GM23338 (cell line): ENCODE data around the gene MEMO1. TPM values are rescaled to one million over a fixed set of nuclear protein-coding genes. Genes with fewer than 3 reads are reported as not detected.

Source experiments
- ATAC-seq: fragments of 200-7000 bp; cut with Tn5 transposase; 3 replicates; pipeline ENCODE4 v1.9.1; 2020
- DNase-seq: peaks from one replicate; pipeline ENCODE4 v3.0.0-alpha.2; 2015; ENCODE audit warnings: low spot score
- H2AFZ ChIP-seq: fragments of 200-600 bp; sonication (generic); 2 replicates; pipeline ENCODE4 v1.8.0; 2016; ENCODE audit warnings: antibody characterized with exemption, mild to moderate bottlenecking, moderate library complexity
- H3F3A ChIP-seq: fragments of 200-600 bp; sonication (generic); replicated peaks from 2 replicates; pipeline ENCODE4 v1.8.0; 2017; ENCODE audit warnings: antibody characterized with exemption, mixed run types, low read depth
- H3K27ac ChIP-seq: fragments of 200-600 bp; sonication (generic); 2 replicates; pipeline ENCODE4 v1.6.1; 2016; ENCODE audit warnings: low read depth
- H3K27me3 ChIP-seq: fragments of 200-600 bp; sonication (generic); 2 replicates; pipeline ENCODE4 v1.8.0; 2016; ENCODE audit warnings: mild to moderate bottlenecking, mixed run types, moderate library complexity; ENCODE audit not compliant: insufficient read depth
- H3K36me3 ChIP-seq: fragments of 200-600 bp; sonication (generic); 2 replicates; pipeline ENCODE4 v1.8.0; 2016; ENCODE audit warnings: mild to moderate bottlenecking; ENCODE audit not compliant: insufficient read depth
- H3K4me1 ChIP-seq: fragments of 200-600 bp; sonication (generic); 2 replicates; pipeline ENCODE4 v1.8.0; 2016; ENCODE audit warnings: mild to moderate bottlenecking, moderate library complexity; ENCODE audit not compliant: insufficient read depth
- H3K4me2 ChIP-seq: fragments of 200-600 bp; sonication (generic); 2 replicates; pipeline ENCODE4 v1.7.1; 2017; ENCODE audit warnings: mixed run types
- H3K4me3 ChIP-seq: fragments of 200-600 bp; sonication (generic); 2 replicates; pipeline ENCODE4 v1.6.1; 2016; ENCODE audit warnings: mixed run types
- H3K79me2 ChIP-seq: fragments of 200-600 bp; sonication (generic); replicated peaks from 2 replicates; pipeline ENCODE4 v1.8.0; 2017; ENCODE audit warnings: mild to moderate bottlenecking; ENCODE audit not compliant: insufficient read depth
- H3K9me2 ChIP-seq: fragments of 200-600 bp; sonication (generic); 2 replicates; pipeline ENCODE4 v1.8.0; 2017; ENCODE audit not compliant: insufficient read depth
- H4K20me1 ChIP-seq: fragments of 200-600 bp; sonication (generic); replicated peaks from 2 replicates; pipeline ENCODE4 v1.8.0; 2017; ENCODE audit warnings: mild to moderate bottlenecking; ENCODE audit not compliant: insufficient read depth
- H3K27ac Mint-ChIP-seq: 2 replicates; pipeline ENCODE4 v1.8.0; 2020; ENCODE audit warnings: inconsistent platforms, mild to moderate bottlenecking, moderate library complexity, mixed read lengths
- H3K27me3 Mint-ChIP-seq: 3 replicates; pipeline ENCODE4 v1.8.0; 2022; ENCODE audit warnings: low read depth, mild to moderate bottlenecking, moderate library complexity, mixed read lengths, inconsistent platforms; ENCODE audit not compliant: insufficient read depth, poor library complexity
- H3K36me3 Mint-ChIP-seq: 3 replicates; pipeline ENCODE4 v1.8.0; 2021; ENCODE audit warnings: low read depth, mild to moderate bottlenecking, inconsistent platforms, moderate library complexity, mixed read lengths
- H3K4me1 Mint-ChIP-seq: 3 replicates; pipeline ENCODE4 v1.8.0; 2020; ENCODE audit warnings: mild to moderate bottlenecking, inconsistent platforms, mixed read lengths
- H3K4me3 Mint-ChIP-seq: 3 replicates; pipeline ENCODE4 v1.8.0; 2021; ENCODE audit warnings: moderate library complexity, mild to moderate bottlenecking, inconsistent platforms, mixed read lengths
- H3K9me3 Mint-ChIP-seq: 3 replicates; pipeline ENCODE4 v1.8.0; 2020; ENCODE audit warnings: moderate library complexity, mild to moderate bottlenecking, inconsistent platforms, mixed read lengths
- CREB1 ChIP-seq: fragments of 250-450 bp; sonication (Bioruptor Pico); IDR thresholded peaks from 2 replicates; pipeline ENCODE4 v1.5.0; 2020; ENCODE audit warnings: low read depth, mild to moderate bottlenecking, moderate library complexity
- CTCF ChIP-seq, 2 experiments: fragments of 200-600 bp in 1 of 2; sonication (generic) in 1 of 2; conservative IDR thresholded peaks; 2 replicates each; pipeline versions ENCODE4 v1.5.1 to v1.6.1; 2016 to 2017; ENCODE audit warnings: antibody characterized with exemption in 2 of 2, low read depth in 2 of 2, mild to moderate bottlenecking in 2 of 2, moderate library complexity in 1 of 2
- EZH2 ChIP-seq: fragments of 200-600 bp; sonication (generic); IDR thresholded peaks from one replicate; pipeline ENCODE4 v1.8.0; 2017; ENCODE audit warnings: antibody characterized with exemption, mild to moderate bottlenecking, low read depth; ENCODE audit not compliant: unreplicated experiment
- EZH2phosphoT487 ChIP-seq: fragments of 200-600 bp; sonication (generic); IDR thresholded peaks from one replicate; pipeline ENCODE4 v1.8.1; 2018; ENCODE audit warnings: antibody characterized with exemption; ENCODE audit not compliant: unreplicated experiment
- JUNB ChIP-seq: IDR thresholded peaks from one replicate; pipeline ENCODE4 v1.6.1; 2016; ENCODE audit warnings: antibody characterized with exemption; ENCODE audit not compliant: unreplicated experiment
- NANOG ChIP-seq: IDR thresholded peaks from 2 replicates; pipeline ENCODE4 v1.6.1; 2016; ENCODE audit warnings: antibody characterized with exemption, borderline replicate concordance
- POLR2AphosphoS5 ChIP-seq: IDR thresholded peaks from 2 replicates; pipeline ENCODE4 v1.6.1; 2016; ENCODE audit warnings: antibody characterized with exemption, low read depth
- REST ChIP-seq: IDR thresholded peaks from one replicate; pipeline ENCODE4 v1.6.1; 2018; ENCODE audit warnings: antibody characterized with exemption; ENCODE audit not compliant: unreplicated experiment
- STAT1 ChIP-seq: IDR thresholded peaks from one replicate; pipeline ENCODE4 v1.6.1; 2016; ENCODE audit warnings: antibody characterized with exemption; ENCODE audit not compliant: unreplicated experiment
- ZNF114 ChIP-seq: fragments of 250-450 bp; sonication (Bioruptor Pico); IDR thresholded peaks from 2 replicates; pipeline ENCODE4 v1.5.0; 2020; ENCODE audit warnings: mild to moderate bottlenecking, moderate library complexity
- ZNF331 ChIP-seq: fragments of 250-450 bp; sonication (Bioruptor Pico); IDR thresholded peaks from 2 replicates; pipeline ENCODE4 v1.5.0; 2020; ENCODE audit warnings: low read depth, mild to moderate bottlenecking, moderate library complexity
- polyA plus RNA-seq: library from polyadenylated mRNA; unstranded; fragments of >200 nt; fragmentation: Nextera tagmentation; extraction: Ambion mirVana; gene quantifications from 2 replicates; pipeline ENCODE4 v1.2.1, GENCODE V29; 2016
- total RNA-seq: library from RNA; depleted of rRNA; stranded (reverse); fragments of >200 nt; shearing (Covaris generic); gene quantifications from 2 replicates; pipeline ENCODE4 v1.2.3, GENCODE V29; 2014
- TF ChIP-seq, protein P1 (sequence below): fragments of 250-450 bp; sonication (Bioruptor Pico); IDR thresholded peaks from 2 replicates; pipeline ENCODE4 v1.5.0; 2020; ENCODE audit warnings: mild to moderate bottlenecking, moderate library complexity
- TF ChIP-seq, protein P2 (sequence below): IDR thresholded peaks from 2 replicates; pipeline ENCODE4 v1.6.1; 2016; ENCODE audit warnings: antibody characterized with exemption

Gene MEMO1
- total and polyA plus RNA-seq, 2 experiments from 2014 or later, result 39.1 to 67.0 TPM

DNA sequence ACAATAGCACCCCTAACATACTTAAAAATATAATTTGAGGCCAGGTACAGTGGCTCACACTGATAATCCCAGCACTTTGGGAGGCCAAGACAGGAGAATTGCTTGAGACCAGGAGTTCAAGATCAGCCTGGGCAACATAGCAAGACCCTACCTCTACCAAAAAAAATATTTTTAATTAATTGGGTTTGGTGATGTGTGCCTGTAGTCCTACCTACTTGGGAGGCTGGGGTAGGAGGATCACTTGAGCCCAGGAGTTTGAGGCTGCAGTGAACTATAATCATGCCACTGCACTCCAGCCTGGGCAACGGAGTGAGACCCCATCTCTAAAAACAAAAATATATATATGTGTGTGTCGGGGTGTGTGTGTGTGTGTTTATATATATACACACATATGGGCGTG, 91.3 kb downstream of the MEMO1 start:
- no peaks in the 10 kb centered on the region for H3K27me3 Mint-ChIP-seq
- H3K27ac Mint-ChIP-seq, result no peak overlapping the region
- Histone ChIP-seq H4K20me1 (no peaks in the 10 kb centered on the region; the same call in 1 of the 2 replicates), H2AFZ (no peak overlapping the region), H3K4me1 (no peaks in the 10 kb centered on the region), H3F3A (no peaks in the 10 kb centered on the region), H3K9me2 (no peaks in the 10 kb centered on the region), H3K27ac (no peak overlapping the region), H3K36me3 (no peaks in the 10 kb centered on the region; the same call in 1 of the 2 replicates), H3K4me2 (no peak overlapping the region), H3K79me2 (no peaks in the 10 kb centered on the region), H3K27me3 (no peaks in the 10 kb centered on the region), H3K4me3 (no peak overlapping the region)
- H3K4me1 Mint-ChIP-seq, result no peaks in the 10 kb centered on the region
- ATAC-seq, result no peak
- TF ChIP-seq, protein P1, sequence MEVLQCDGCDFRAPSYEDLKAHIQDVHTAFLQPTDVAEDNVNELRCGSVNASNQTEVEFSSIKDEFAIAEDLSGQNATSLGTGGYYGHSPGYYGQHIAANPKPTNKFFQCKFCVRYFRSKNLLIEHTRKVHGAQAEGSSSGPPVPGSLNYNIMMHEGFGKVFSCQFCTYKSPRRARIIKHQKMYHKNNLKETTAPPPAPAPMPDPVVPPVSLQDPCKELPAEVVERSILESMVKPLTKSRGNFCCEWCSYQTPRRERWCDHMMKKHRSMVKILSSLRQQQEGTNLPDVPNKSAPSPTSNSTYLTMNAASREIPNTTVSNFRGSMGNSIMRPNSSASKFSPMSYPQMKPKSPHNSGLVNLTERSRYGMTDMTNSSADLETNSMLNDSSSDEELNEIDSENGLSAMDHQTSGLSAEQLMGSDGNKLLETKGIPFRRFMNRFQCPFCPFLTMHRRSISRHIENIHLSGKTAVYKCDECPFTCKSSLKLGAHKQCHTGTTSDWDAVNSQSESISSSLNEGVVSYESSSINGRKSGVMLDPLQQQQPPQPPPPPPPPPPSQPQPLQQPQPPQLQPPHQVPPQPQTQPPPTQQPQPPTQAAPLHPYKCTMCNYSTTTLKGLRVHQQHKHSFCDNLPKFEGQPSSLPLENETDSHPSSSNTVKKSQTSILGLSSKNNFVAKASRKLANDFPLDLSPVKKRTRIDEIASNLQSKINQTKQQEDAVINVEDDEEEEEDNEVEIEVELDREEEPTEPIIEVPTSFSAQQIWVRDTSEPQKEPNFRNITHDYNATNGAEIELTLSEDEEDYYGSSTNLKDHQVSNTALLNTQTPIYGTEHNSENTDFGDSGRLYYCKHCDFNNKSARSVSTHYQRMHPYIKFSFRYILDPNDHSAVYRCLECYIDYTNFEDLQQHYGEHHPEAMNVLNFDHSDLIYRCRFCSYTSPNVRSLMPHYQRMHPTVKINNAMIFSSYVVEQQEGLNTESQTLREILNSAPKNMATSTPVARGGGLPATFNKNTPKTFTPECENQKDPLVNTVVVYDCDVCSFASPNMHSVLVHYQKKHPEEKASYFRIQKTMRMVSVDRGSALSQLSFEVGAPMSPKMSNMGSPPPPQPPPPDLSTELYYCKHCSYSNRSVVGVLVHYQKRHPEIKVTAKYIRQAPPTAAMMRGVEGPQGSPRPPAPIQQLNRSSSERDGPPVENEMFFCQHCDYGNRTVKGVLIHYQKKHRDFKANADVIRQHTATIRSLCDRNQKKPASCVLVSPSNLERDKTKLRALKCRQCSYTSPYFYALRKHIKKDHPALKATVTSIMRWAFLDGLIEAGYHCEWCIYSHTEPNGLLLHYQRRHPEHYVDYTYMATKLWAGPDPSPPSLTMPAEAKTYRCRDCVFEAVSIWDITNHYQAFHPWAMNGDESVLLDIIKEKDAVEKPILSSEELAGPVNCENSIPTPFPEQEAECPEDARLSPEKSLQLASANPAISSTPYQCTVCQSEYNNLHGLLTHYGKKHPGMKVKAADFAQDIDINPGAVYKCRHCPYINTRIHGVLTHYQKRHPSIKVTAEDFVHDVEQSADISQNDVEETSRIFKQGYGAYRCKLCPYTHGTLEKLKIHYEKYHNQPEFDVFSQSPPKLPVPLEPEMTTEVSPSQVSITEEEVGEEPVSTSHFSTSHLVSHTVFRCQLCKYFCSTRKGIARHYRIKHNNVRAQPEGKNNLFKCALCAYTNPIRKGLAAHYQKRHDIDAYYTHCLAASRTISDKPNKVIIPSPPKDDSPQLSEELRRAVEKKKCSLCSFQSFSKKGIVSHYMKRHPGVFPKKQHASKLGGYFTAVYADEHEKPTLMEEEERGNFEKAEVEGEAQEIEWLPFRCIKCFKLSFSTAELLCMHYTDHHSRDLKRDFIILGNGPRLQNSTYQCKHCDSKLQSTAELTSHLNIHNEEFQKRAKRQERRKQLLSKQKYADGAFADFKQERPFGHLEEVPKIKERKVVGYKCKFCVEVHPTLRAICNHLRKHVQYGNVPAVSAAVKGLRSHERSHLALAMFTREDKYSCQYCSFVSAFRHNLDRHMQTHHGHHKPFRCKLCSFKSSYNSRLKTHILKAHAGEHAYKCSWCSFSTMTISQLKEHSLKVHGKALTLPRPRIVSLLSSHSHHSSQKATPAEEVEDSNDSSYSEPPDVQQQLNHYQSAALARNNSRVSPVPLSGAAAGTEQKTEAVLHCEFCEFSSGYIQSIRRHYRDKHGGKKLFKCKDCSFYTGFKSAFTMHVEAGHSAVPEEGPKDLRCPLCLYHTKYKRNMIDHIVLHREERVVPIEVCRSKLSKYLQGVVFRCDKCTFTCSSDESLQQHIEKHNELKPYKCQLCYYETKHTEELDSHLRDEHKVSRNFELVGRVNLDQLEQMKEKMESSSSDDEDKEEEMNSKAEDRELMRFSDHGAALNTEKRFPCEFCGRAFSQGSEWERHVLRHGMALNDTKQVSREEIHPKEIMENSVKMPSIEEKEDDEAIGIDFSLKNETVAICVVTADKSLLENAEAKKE, result no peak
- no peak for TF ChIP-seq POLR2AphosphoS5
- TF ChIP-seq REST, result no peak
- TF ChIP-seq STAT1, result no peak
- TF ChIP-seq JUNB, result no peak
- TF ChIP-seq, protein P2, sequence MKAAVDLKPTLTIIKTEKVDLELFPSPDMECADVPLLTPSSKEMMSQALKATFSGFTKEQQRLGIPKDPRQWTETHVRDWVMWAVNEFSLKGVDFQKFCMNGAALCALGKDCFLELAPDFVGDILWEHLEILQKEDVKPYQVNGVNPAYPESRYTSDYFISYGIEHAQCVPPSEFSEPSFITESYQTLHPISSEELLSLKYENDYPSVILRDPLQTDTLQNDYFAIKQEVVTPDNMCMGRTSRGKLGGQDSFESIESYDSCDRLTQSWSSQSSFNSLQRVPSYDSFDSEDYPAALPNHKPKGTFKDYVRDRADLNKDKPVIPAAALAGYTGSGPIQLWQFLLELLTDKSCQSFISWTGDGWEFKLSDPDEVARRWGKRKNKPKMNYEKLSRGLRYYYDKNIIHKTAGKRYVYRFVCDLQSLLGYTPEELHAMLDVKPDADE, result no peak
- no peak for TF ChIP-seq NANOG
- no peak for TF ChIP-seq EZH2phosphoT487
- TF ChIP-seq CREB1 (CRISPR knock-in tag), result no peak
- no peak for TF ChIP-seq ZNF331 (CRISPR knock-in tag)
- TF ChIP-seq EZH2, result no peak
- TF ChIP-seq ZNF114 (CRISPR knock-in tag), result no peak
- TF ChIP-seq CTCF (conservative IDR thresholded peaks at IDR 0.05; ENCODE audit: low read depth in 2 of 2), result no peak
- H3K9me3 Mint-ChIP-seq, result no peaks in the 10 kb centered on the region
- H3K4me3 Mint-ChIP-seq, result no peak overlapping the region
- H3K36me3 Mint-ChIP-seq, result peaks cover 6% of the 10 kb centered on the region; the same call in 2 of the 3 replicates
- DNase-seq, result no peak
